NOMO-1 treated with DMSO at 0.1 percent for 48 hours (cell line): Measurements from ENCODE around the gene DOCK6.
"Not testable (repeated sequence)": the region's sequence is repeated elsewhere in the genome, so short reads cannot be mapped to it uniquely, and the experiment has no call there.

Experiments used
- DNase-seq: peaks from one replicate; lab custom pipeline; 2025; ENCODE audit not compliant: unreplicated experiment; lab: John Stamatoyannopoulos, UW

The DOCK6 gene

GRCh38 chr19:11199517-11199916 lies 62.8 kb downstream of the DOCK6 start:
- DNase-seq = no peak

GRCh38 chr19:11198769-11199424 lies 63.4 kb downstream of the DOCK6 start:
- DNase-seq = no peak

DNA sequence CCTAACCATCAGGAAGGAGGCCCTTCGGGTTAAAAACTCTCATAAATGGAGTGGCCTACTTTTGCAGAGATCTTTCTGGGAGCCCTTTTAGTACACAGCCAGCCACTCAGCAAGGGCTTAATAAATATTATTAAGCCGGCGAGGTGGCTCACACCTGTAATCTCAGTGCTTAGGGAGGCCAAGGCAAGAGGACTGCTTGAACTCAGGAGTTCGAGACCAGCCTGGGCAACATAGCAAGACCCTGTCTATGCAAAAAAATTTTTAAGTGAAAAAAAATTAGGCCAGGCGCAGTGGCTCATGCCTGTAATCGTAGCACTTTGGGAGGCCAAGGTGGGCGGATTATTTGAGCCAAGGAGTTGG lies 64.2 kb downstream of the DOCK6 start:
- DNase-seq = no peak

DNA sequence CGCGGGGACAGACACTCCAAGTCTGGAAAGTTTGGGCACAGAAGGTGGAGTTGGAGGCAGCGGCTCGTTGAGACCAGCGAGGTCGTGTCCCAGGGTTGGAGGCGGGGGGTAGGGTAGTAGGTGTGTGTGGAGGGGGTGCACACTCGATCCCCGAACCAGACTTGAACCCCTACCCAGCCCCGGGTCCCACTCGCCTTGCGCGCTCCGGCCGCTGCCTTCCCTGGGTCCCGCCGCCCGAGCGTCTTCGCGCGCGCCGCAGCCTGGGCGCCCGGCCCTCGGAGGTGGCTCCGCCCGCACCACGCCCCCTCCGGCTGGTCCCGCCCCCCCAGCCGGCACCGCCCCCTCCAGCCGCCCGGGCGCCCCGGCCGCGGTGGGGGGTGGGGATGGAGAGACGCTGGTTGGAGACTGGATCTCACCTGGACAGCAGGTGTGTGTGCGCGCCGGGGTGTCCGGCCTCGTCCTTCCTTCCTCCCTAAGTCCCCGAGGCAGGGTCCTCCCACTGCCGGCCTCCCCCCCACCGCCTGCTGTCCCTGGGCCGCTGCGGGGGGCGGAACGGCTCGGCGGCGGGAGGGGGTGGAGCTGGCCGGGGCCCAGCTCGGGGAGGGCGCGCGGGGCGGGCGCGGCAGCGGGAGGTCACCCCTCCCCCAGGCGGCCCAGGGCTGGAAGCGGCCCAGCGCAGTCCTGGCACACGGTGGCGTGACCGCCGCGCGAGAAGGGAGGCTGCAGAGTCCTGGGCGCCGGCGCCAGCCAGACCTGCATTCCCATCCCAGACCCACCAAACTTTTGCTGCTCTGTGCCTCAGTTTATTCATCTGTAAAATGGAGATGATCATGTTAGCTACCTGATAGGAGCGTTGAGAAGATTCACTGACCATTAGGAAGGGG lies 64.8 kb downstream of the DOCK6 start, which contains the start of gene KANK2:
Gene KANK2 (minus strand): TSS at position 255 of the 884 bp plus-strand sequence. CDS start 3,034 bp downstream, outside the sequence.
- peak; percentile 78 for DNase-seq

DNA sequence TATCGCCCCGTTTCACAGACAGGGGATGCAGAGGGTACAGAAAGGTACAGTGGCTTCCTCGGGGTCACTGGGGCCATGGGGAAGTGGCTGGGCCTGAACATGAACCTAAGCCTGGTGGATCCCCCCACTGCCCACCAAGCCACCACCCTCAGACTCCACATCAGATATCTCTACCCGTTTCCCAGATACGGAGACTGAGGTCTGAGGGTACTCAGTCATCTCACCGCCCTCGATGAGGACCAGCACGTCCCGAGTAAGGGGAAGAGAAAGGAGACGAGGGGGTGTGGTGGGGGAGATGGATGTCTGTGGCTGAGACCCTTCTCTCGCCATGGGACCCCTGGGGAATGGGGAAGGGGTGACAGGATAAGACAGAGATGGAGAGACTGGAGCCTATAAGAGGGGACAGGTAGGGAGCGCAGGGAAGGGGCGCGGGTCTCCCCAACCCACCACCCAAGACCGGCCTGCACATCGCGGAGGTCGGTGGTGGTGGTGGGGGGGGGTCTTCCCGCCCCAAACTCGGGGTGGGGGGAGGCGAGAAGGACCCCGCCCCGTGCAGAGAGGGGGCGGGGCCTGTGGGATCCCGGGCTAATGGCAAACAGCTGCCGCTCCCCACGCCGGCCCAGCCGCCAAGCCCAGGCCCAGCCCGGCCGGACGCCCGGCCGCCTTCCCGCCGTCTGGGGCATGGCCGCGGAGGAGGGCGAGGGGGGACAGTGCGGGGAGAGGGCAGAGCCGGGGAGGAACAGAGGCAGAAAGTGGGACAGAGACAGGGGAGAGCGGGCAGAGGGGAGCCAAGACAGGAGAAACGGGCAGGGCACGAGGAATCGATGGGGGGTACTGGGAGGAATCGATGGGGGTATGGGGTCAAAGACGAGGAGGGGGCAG lies 65.7 kb downstream of the DOCK6 start:
- no peak for DNase-seq

GRCh38 chr19:11195681-11196080 lies 66.6 kb downstream of the DOCK6 start:
- no peak for DNase-seq

GRCh38 chr19:11194656-11195558 lies 67.4 kb downstream of the DOCK6 start:
- DNase-seq = no peak

DNA sequence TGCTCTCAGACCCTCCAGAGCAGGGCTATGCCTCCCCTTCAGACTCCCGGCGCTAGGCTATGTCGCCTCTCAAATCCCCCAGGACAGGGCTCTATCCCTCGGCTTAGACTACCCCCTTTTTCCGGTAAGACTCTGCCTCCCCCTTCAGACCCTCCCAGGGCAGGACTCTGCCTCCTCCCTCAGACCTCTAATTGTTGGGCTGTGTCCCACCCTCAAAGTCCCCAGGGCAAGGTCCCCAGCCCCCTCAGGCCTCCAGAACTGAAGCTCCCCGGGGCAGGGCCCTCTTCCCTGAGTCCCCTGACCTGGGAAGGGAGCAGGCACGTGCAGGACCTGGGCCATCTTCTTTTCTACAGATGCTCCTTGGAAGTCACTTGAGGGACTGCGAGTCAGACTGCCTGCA lies 68.2 kb downstream of the DOCK6 start:
- no peak for DNase-seq

GRCh38 chr19:11192957-11193939 lies 69.1 kb downstream of the DOCK6 start:
- no peak for DNase-seq

- no peak for DNase-seq
These were observed 70.4 kb downstream of the DOCK6 start for GRCh38 chr19:11191934-11192333.

- no peak for DNase-seq
These were observed 71.0 kb downstream of the DOCK6 start for GRCh38 chr19:11191273-11191755.

- no peak for DNase-seq
These were observed 71.8 kb downstream of the DOCK6 start for GRCh38 chr19:11190501-11190900.

DNA sequence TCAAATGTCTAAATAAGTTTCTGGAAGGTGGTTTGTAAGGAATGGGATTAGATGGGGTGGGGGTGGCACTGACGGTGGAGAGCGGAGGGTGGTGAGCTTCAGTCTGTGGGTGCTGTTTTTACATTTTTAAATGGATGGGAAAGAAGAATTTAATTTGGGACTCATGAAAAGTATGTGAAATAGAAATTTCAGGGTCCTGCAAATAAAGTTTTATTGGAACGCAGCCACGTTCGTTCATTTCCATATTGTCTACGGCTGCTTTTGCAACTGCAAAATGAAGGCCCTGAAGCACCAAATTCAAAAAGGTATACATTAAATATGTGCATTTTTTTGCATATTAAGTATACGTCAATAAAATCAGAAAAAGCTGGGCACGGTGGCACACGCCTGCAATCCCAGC lies 74.9 kb downstream of the DOCK6 start:
- no peak for DNase-seq

DNA sequence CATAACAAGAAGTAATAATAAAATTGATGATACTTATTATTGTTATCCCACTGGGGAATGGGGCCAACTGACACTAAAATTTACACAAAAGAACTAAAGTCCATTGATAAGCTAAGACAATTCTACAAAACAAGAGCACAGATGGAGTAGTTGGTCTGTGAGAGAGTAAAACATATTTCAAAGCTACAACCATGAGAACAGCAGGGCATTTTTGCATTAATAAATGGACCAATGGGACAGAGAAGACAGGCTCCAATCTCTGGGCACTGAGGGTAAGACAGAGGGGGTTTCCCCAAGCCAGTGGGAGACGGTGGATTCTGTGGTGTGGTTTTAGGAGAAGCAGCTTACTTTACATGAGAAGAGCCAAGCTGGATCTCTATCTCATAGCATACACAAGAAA lies 79.3 kb downstream of the DOCK6 start:
- no peak for DNase-seq

DNA sequence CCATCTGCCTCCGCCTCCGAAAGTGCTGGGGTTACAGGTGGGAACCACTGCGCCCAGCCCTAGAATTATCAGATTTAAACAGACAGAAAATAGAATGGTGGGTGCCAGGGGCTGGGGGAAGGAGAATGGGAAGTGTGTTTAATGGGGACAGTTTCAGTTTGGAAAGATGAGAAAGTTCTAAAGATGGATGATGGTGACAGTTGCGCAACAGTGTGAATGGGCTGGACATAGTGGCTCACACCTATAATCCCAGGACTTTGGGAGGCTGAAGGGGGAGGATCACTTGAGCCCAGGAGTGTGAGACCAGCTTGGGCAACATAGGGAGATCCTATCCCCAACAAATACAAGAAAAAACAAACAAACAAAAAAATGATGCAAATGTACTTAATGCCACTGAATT lies 80.8 kb downstream of the DOCK6 start:
- DNase-seq = no peak

GRCh38 chr19:11180975-11181374 lies 81.3 kb downstream of the DOCK6 start:
- DNase-seq = not testable (repeated sequence)

- no peak for DNase-seq
These were observed 82.0 kb downstream of the DOCK6 start for GRCh38 chr19:11180346-11180745.

DNA sequence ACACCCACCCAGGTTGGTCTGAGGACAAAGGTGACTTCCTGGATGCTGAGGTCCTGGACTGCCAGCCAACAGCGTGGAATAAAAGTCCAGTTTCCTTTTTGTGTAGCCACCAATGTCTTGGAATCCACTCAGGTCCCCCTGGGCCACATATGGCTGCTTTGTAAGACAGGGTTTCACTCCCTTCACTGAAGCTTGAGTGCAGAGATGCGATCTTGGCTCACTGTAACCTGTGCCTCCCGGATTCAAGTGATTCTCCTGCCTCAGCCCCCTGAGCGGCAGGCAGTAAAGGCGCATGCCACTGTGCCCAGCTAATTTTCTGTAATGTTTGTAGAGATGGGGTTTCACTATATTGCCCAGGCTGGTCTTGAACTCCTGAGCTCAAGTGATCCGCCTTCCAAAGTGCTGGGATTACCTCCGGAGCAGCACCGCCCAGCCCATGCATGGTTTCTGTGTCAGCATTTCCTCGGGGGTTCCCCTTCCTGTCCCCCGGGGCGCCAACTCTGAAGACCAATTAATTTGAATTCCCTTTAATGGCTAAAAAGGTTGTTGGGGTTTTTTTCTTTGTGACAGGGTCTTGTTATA lies 82.5 kb downstream of the DOCK6 start:
- no peak for DNase-seq

DNA sequence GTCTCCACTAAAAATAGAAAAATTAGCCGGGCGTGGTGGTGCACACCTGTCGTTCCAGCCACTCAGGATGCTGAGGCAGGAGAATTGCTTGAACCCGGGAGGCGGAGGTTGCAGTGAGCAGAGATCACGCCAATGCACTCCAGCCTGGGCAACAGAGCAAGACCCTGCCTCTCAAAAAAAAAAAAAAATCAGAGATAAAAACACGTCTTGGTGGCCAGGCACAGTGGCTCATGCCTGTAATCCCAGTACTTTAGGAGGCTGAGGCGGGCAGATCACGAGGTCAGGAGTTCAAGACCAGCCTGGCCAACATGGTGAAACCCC lies 83.2 kb downstream of the DOCK6 start:
- DNase-seq = not testable (repeated sequence)
